Spinal cord (tissue), 10 donors: ENCODE measurements around the gene CUL5. TPM values are rescaled to one million over a fixed set of nuclear protein-coding genes. Genes with fewer than 3 reads are reported as not detected.

Experiments used
- DNase-seq, 6 donors: peaks; one replicate each; pipeline versions ENCODE4 v3.0.0 to v3.0.0-alpha.2; 2013 to 2015; ENCODE audit warnings: low spot score in 6 of 6, low read depth in 4 of 6
- H3K27ac ChIP-seq: one replicate; pipeline ENCODE4 v1.5.1; 2013; ENCODE audit warnings: low read depth, low read length, control low read depth
- H3K27me3 ChIP-seq: one replicate; pipeline ENCODE4 v1.6.1; 2013; ENCODE audit warnings: low read length; ENCODE audit not compliant: control insufficient read depth, insufficient read depth
- H3K36me3 ChIP-seq: one replicate; pipeline ENCODE4 v1.6.1; 2013; ENCODE audit warnings: low read length; ENCODE audit not compliant: control insufficient read depth, insufficient read depth
- H3K4me1 ChIP-seq: one replicate; pipeline ENCODE4 v1.6.1; 2013; ENCODE audit warnings: low read length; ENCODE audit not compliant: control insufficient read depth, insufficient read depth
- H3K4me3 ChIP-seq: one replicate; pipeline ENCODE4 v1.5.1; 2013; ENCODE audit warnings: low read depth, low read length, control low read depth
- H3K9me3 ChIP-seq: one replicate; pipeline ENCODE4 v1.6.1; 2013; ENCODE audit warnings: low read length; ENCODE audit not compliant: control insufficient read depth, insufficient read depth
- WGBS: methylation state at CpG from one replicate; pipeline ENCODE4 v1.1.5; 2013; ENCODE audit warnings: missing lambda C conversion rate; ENCODE audit not compliant: insufficient coverage; 5-methylcytosine and 5-hydroxymethylcytosine counted together
- polyA plus RNA-seq, 2 donors: library from polyadenylated mRNA; unstranded; fragments of 120-200 nt; gene quantifications; one replicate each; pipeline ENCODE4 v1.2.1, GENCODE V29; 2013; ENCODE audit not compliant: insufficient read length in 2 of 2
- total RNA-seq, 2 donors: library from RNA; depleted of rRNA in 1 of 2; stranded (reverse); fragments of 120-200 nt in 1 of 2; fragments of >200 nt in 1 of 2; gene quantifications; one replicate each; pipeline versions ENCODE4 v1.2.3 to v1.2.4, GENCODE V29; 2013 to 2014
- donor health status: healthy.

Gene CUL5
- total and polyA plus RNA-seq, 4 donors = 20.4 to 67.8 (median 32.9) TPM

GRCh38 chr11:108037211-108037610 lies 28.5 kb downstream of the CUL5 start:
- H3K27ac ChIP-seq = no peak overlapping the region
- H3K4me3 ChIP-seq = no peak overlapping the region
- no peaks in the 10 kb centered on the region for H3K4me1 ChIP-seq
- no peaks in the 10 kb centered on the region for H3K27me3 ChIP-seq
- peaks cover 11% of the 10 kb centered on the region for H3K36me3 ChIP-seq
- DNase-seq = no peak
- 100% methylated on average over 1 of the region's 2 CpGs for WGBS
- H3K9me3 ChIP-seq = no peaks in the 10 kb centered on the region

GRCh38 chr11:108037636-108038035 lies 28.9 kb downstream of the CUL5 start:
- WGBS = no CpG with 5 or more reads among the region's 6 CpGs
- Histone ChIP-seq H3K27me3 (no peaks in the 10 kb centered on the region), H3K27ac (no peak overlapping the region), H3K4me3 (no peak overlapping the region), H3K4me1 (no peaks in the 10 kb centered on the region), H3K36me3 (peaks cover 11% of the 10 kb centered on the region), H3K9me3 (no peaks in the 10 kb centered on the region)
- DNase-seq = no peak

- whole genome bisulfite sequencing = no CpG with 5 or more reads among the region's 1 CpG
- no peak for DNase-seq
- no peaks in the 10 kb centered on the region for H3K9me3 ChIP-seq
- no peak overlapping the region for H3K27ac ChIP-seq
- no peaks in the 10 kb centered on the region for H3K4me1 ChIP-seq
- no peaks in the 10 kb centered on the region for H3K27me3 ChIP-seq
- H3K36me3 ChIP-seq = peaks cover 15% of the 10 kb centered on the region
- H3K4me3 ChIP-seq = no peak overlapping the region
Observed at GRCh38 chr11:108048269-108048668, 39.6 kb downstream of the CUL5 start.

- H3K27me3 ChIP-seq = no peaks in the 10 kb centered on the region
- WGBS = no CpG with 5 or more reads among the region's 2 CpGs
- DNase-seq = no peak
- H3K4me1 ChIP-seq = no peaks in the 10 kb centered on the region
- H3K36me3 ChIP-seq = peaks cover 22% of the 10 kb centered on the region
- no peak overlapping the region for H3K27ac ChIP-seq
- H3K4me3 ChIP-seq = no peak overlapping the region
- H3K9me3 ChIP-seq = no peaks in the 10 kb centered on the region
Observed at GRCh38 chr11:108062336-108062735, 53.6 kb downstream of the CUL5 start.

- H3K4me1 ChIP-seq = no peaks in the 10 kb centered on the region
- no peak overlapping the region for H3K27ac ChIP-seq
- DNase-seq = no peak
- no CpG with 5 or more reads among the region's 2 CpGs for WGBS
- no peaks in the 10 kb centered on the region for H3K9me3 ChIP-seq
- no peaks in the 10 kb centered on the region for H3K27me3 ChIP-seq
- no peak overlapping the region for H3K4me3 ChIP-seq
- H3K36me3 ChIP-seq = peaks cover 19% of the 10 kb centered on the region
Observed at GRCh38 chr11:108063410-108063809, 54.7 kb downstream of the CUL5 start.

GRCh38 chr11:108069947-108070346 lies 61.2 kb downstream of the CUL5 start:
- H3K4me3 ChIP-seq = no peak overlapping the region
- peaks cover 18% of the 10 kb centered on the region for H3K36me3 ChIP-seq
- no peaks in the 10 kb centered on the region for H3K4me1 ChIP-seq
- no peaks in the 10 kb centered on the region for H3K27me3 ChIP-seq
- DNase-seq = no peak
- H3K9me3 ChIP-seq = no peaks in the 10 kb centered on the region
- no peak overlapping the region for H3K27ac ChIP-seq

- no peaks in the 10 kb centered on the region for H3K4me1 ChIP-seq
- H3K27me3 ChIP-seq = no peaks in the 10 kb centered on the region
- H3K27ac ChIP-seq = no peak overlapping the region
- DNase-seq = no peak
- WGBS = no CpG with 5 or more reads among the region's 1 CpG
- peaks cover 20% of the 10 kb centered on the region for H3K36me3 ChIP-seq
- no peak overlapping the region for H3K4me3 ChIP-seq
- H3K9me3 ChIP-seq = no peaks in the 10 kb centered on the region
Observed at GRCh38 chr11:108084811-108085210, 76.1 kb downstream of the CUL5 start.

GRCh38 chr11:108085672-108086071 lies 77.0 kb downstream of the CUL5 start:
- no peaks in the 10 kb centered on the region for H3K9me3 ChIP-seq
- H3K27me3 ChIP-seq = no peaks in the 10 kb centered on the region
- no CpG with 5 or more reads among the region's 2 CpGs for WGBS
- H3K36me3 ChIP-seq = peaks cover 15% of the 10 kb centered on the region
- H3K27ac ChIP-seq = no peak overlapping the region
- no peaks in the 10 kb centered on the region for H3K4me1 ChIP-seq
- H3K4me3 ChIP-seq = no peak overlapping the region
- DNase-seq = no peak

- WGBS = no CpG with 5 or more reads among the region's 2 CpGs
- no peak for DNase-seq
- no peaks in the 10 kb centered on the region for H3K27me3 ChIP-seq
- H3K4me3 ChIP-seq = no peak overlapping the region
- H3K9me3 ChIP-seq = no peaks in the 10 kb centered on the region
- H3K4me1 ChIP-seq = no peaks in the 10 kb centered on the region
- no peak overlapping the region for H3K27ac ChIP-seq
- H3K36me3 ChIP-seq = peaks cover 36% of the 10 kb centered on the region
Observed at GRCh38 chr11:108092134-108092533, 83.4 kb downstream of the CUL5 start.

- no peaks in the 10 kb centered on the region for H3K4me1 ChIP-seq
- DNase-seq = no peak
- no peaks in the 10 kb centered on the region for H3K27me3 ChIP-seq
- H3K27ac ChIP-seq = no peak overlapping the region
- no peak overlapping the region for H3K4me3 ChIP-seq
- peaks cover 36% of the 10 kb centered on the region for H3K36me3 ChIP-seq
- no CpG with 5 or more reads among the region's 4 CpGs for WGBS
- H3K9me3 ChIP-seq = no peaks in the 10 kb centered on the region
Observed at GRCh38 chr11:108093128-108093904, 84.6 kb downstream of the CUL5 start.
